ENCODE results near the gene EXOC7.

The EXOC7 gene

GRCh38 chr17:76119409-76120371 is 16.1 kb upstream of the EXOC7 start:
- no peaks in the 10 kb centered on the region for H3K4me1 ChIP-seq
- H3K4me3 ChIP-seq, result no peak overlapping the region
- H3K36me3 ChIP-seq (replicated peaks), result no peaks in the 10 kb centered on the region
- no peak for DNase-seq (ENCODE audit: low spot score in 2 of 2)
- in situ Hi-C loops (cut with MboI; ENCODE audit: low sequenced_read_pairs), result loop anchor here (5.0 kb wide), 1 partner anchor 63 kb away; no protein-coding TSS in a partner anchor
- H3K9me3 ChIP-seq, result no peaks in the 10 kb centered on the region
- no peaks in the 10 kb centered on the region for H3K27me3 ChIP-seq (ENCODE audit: low read depth)

DNA sequence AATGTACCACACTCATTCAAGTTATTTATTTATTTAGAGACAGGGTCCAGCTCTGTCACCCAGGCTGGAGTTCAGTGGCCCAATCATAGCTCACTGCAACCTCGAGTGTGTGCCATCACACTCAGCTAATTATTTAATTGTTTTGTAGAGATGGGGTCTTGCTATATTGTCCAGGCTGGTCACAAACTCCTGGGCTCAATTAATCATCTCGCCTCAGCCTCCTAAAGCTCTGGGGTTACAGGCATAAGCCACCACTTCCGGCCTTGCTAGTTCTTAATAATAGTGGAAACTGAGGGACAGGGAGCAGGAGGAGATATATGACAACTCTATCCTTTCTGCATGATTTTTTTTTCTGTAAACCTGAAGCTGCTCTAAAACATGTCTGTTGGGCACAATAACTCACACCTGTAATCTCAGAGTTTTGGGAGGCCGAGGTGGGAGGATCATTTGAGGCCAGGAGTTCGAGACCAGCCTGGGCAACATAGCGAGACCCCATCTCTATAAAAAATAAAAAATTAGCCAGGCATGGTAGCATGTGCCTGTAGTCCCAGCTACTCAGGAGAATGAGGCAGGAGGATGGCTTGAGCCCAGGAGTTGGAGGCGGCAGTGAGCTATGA is 11.7 kb upstream of the EXOC7 start:
- Histone ChIP-seq H3K27me3 (ENCODE audit: low read depth) (no peaks in the 10 kb centered on the region), H3K36me3 (replicated peaks) (no peaks in the 10 kb centered on the region), H3K4me3 (no peak overlapping the region), H3K4me1 (no peaks in the 10 kb centered on the region), H3K9me3 (no peaks in the 10 kb centered on the region)
- in situ Hi-C loops (cut with MboI; ENCODE audit: low sequenced_read_pairs), result no loop called here
- DNase-seq (ENCODE audit: low spot score in 2 of 2), result no peak

GRCh38 chr17:76111956-76112355 is 8.4 kb upstream of the EXOC7 start:
- DNase-seq (ENCODE audit: low spot score in 2 of 2), result no peak
- Histone ChIP-seq H3K4me3 (no peak overlapping the region), H3K27me3 (ENCODE audit: low read depth) (no peaks in the 10 kb centered on the region)

DNA sequence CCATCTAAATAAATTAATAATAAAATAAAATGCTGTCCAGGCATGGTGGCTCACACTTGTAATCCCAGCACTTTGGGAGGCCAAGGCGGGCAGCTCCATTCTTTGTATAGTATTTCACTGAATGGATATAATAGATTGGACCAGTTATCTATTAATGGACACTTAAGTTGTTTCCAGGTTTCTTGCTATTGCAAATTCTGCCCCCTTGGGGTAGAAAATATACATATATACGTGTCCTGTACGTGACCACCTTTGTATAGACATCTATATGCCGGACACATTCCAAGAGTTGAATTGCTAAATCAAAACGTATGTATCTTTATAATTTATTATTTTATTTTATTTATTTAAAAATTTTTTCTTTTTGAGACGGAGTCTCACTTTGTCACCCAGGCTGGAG is 3.9 kb upstream of the EXOC7 start:
- peaks cover 20% of the 10 kb centered on the region for H3K4me1 ChIP-seq
- in situ Hi-C loops (cut with MboI; ENCODE audit: low sequenced_read_pairs), result no loop called here

More at GRCh38 chr17:76111956-76112355, 8.4 kb upstream of the EXOC7 start:
- H3K4me1 ChIP-seq, result no peaks in the 10 kb centered on the region; the same call in 1 of the 2 replicates
- in situ Hi-C loops (cut with MboI; ENCODE audit: low sequenced_read_pairs), result no loop called here
- H3K36me3 ChIP-seq (replicated peaks), result no peaks in the 10 kb centered on the region
- no peaks in the 10 kb centered on the region for H3K9me3 ChIP-seq

DNA sequence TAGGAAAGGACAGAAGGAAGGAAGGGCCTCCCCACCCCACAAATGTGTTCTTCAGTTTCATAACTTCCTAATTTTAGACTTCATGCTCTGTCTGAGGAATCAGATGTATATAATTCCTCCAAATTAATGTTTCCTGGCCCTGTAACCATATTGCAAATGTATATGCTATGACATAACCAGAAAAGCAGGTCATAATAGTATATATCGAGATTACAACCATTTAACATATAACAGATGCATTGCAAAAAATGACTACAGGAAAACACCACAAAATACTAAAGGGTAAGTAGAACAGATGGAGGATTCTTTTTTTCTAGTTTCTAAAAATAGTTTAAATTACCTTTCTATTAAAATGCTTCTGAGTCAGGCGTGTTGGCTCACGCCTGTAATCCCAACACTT is 3.1 kb upstream of the EXOC7 start:
- H3K27me3 ChIP-seq (ENCODE audit: low read depth), result no peaks in the 10 kb centered on the region
- no peaks in the 10 kb centered on the region for H3K9me3 ChIP-seq
- no peak overlapping the region for H3K4me3 ChIP-seq
- in situ Hi-C loops (cut with MboI; ENCODE audit: low sequenced_read_pairs), result no loop called here
- H3K4me1 ChIP-seq, result peaks cover 20% of the 10 kb centered on the region
- DNase-seq (ENCODE audit: low spot score in 2 of 2), result no peak
- H3K36me3 ChIP-seq (replicated peaks), result peaks cover 6% of the 10 kb centered on the region

More for the DNA sequence above, 3.9 kb upstream of the EXOC7 start:
- peak in 1 of 2 experiments; percentile 33 for DNase-seq (ENCODE audit: low spot score in 2 of 2)
- no peaks in the 10 kb centered on the region for H3K9me3 ChIP-seq
- H3K4me3 ChIP-seq, result no peak overlapping the region
- peaks cover under 1% of the 10 kb centered on the region; the same call in 1 of the 2 replicates for H3K36me3 ChIP-seq (replicated peaks)
- H3K27me3 ChIP-seq (ENCODE audit: low read depth), result no peaks in the 10 kb centered on the region

DNA sequence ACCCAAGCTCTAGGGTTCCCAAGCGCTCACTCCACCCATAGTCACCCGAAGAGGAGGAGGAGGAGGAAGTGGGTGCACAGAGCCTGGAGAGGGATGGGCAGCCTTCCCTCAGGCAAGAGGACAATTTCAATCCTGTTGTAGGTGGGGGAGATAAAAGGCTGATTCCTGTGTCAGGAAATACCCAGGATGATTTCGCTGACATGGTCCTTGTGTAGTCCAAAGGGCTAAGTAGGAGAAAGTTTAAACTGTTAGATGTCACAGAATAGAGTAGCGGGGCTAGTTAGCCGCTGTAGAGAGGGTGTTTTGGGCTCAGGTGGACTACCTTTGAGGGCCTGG is 1.3 kb upstream of the EXOC7 start:
- peaks cover 21% of the 10 kb centered on the region for H3K36me3 ChIP-seq (replicated peaks)
- no peaks in the 10 kb centered on the region for H3K9me3 ChIP-seq
- H3K27me3 ChIP-seq (ENCODE audit: low read depth), result no peaks in the 10 kb centered on the region
- no peak overlapping the region for H3K4me3 ChIP-seq
- peaks cover 20% of the 10 kb centered on the region for H3K4me1 ChIP-seq
- in situ Hi-C loops (cut with MboI; ENCODE audit: low sequenced_read_pairs), result no loop called here
- DNase-seq (ENCODE audit: low spot score in 2 of 2), result no peak

- Histone ChIP-seq H3K27me3 (ENCODE audit: low read depth) (no peaks in the 10 kb centered on the region), H3K4me3 (peak overlapping the region; percentile 88), H3K4me1 (peaks cover 20% of the 10 kb centered on the region), H3K9me3 (no peaks in the 10 kb centered on the region), H3K36me3 (replicated peaks) (peaks cover 27% of the 10 kb centered on the region)
- no peak for DNase-seq (ENCODE audit: low spot score in 2 of 2)
- in situ Hi-C loops (cut with MboI; ENCODE audit: low sequenced_read_pairs), result no loop called here
Measured at GRCh38 chr17:76104140-76104895, 731 bp upstream of the EXOC7 start.

GRCh38 chr17:76102944-76103273 is 678 bp downstream of the EXOC7 start:
- Histone ChIP-seq H3K4me1 (peaks cover 20% of the 10 kb centered on the region), H3K4me3 (peak overlapping the region; percentile 88), H3K27me3 (ENCODE audit: low read depth) (no peaks in the 10 kb centered on the region), H3K36me3 (replicated peaks) (peaks cover 30% of the 10 kb centered on the region), H3K9me3 (no peaks in the 10 kb centered on the region)
- no peak for DNase-seq (ENCODE audit: low spot score in 2 of 2)
- in situ Hi-C loops (cut with MboI; ENCODE audit: low sequenced_read_pairs), result no loop called here

DNA sequence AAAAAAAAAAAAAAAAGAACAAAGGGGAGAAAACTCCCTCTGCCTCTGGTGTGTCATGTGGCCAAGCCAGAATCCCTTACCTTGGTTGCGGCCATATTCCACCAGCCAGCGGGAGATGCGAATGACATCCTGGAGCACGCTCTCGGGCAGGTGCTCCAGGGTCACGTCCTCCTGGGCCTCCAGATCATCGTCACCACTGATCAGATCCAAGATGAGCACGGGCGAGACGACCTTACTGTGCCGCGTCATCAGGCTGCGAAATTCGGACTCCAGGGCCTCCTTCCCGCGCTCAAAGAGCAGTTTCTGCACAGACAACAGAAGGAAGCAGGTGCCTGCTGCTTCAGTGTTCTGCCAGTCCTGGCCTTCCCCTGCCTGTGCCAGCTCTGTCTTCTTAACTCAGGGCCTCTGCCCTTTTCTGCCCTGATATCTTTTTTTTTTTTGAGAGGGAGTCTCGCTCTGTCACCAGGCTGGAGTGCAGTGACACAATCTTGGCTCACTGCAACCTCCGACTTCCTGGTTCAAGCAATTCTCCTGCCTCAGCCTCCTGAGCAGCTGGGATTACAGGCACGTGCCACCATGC is 5.8 kb downstream of the EXOC7 start:
- peaks cover 57% of the 10 kb centered on the region for H3K36me3 ChIP-seq (replicated peaks)
- H3K9me3 ChIP-seq, result no peaks in the 10 kb centered on the region
- H3K4me1 ChIP-seq, result peaks cover 3% of the 10 kb centered on the region
- in situ Hi-C loops (cut with MboI; ENCODE audit: low sequenced_read_pairs), result no loop called here
- H3K4me3 ChIP-seq, result no peak overlapping the region
- DNase-seq (ENCODE audit: low spot score in 2 of 2), result no peak
- no peaks in the 10 kb centered on the region for H3K27me3 ChIP-seq (ENCODE audit: low read depth)

- H3K27me3 ChIP-seq (ENCODE audit: low read depth), result no peaks in the 10 kb centered on the region
- H3K4me3 ChIP-seq, result no peak overlapping the region
- no peaks in the 10 kb centered on the region for H3K4me1 ChIP-seq
- H3K9me3 ChIP-seq, result no peaks in the 10 kb centered on the region
- no peak for DNase-seq (ENCODE audit: low spot score in 2 of 2)
- in situ Hi-C loops (cut with MboI; ENCODE audit: low sequenced_read_pairs), result no loop called here
- H3K36me3 ChIP-seq (replicated peaks), result peaks cover 43% of the 10 kb centered on the region
Measured at GRCh38 chr17:76095943-76096342, 7.6 kb downstream of the EXOC7 start.

DNA sequence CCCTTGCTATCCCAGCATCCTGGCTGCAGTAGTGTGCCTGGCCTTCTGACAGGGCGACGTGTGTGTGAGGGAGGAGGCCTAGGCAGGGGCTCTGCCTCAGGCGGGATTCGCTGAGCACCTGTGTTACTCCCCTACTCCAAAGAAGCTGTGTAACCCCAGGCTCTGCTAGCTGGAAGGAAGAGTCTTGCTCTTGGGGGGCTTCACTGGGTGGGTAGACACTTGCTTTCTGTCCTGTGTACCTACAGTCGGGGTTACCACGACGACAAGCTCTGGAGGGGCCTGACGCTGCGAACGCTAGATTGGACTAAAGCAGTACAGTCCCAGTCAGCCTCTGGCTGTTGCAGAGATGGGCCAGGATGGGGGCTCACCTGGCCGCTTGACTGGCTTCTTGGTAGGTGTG is 9.5 kb downstream of the EXOC7 start:
- Histone ChIP-seq H3K9me3 (no peaks in the 10 kb centered on the region), H3K27me3 (ENCODE audit: low read depth) (no peaks in the 10 kb centered on the region), H3K4me1 (no peaks in the 10 kb centered on the region), H3K4me3 (no peak overlapping the region), H3K36me3 (replicated peaks) (peaks cover 36% of the 10 kb centered on the region)
- in situ Hi-C loops (cut with MboI; ENCODE audit: low sequenced_read_pairs), result no loop called here
- DNase-seq (ENCODE audit: low spot score in 2 of 2), result no peak

DNA sequence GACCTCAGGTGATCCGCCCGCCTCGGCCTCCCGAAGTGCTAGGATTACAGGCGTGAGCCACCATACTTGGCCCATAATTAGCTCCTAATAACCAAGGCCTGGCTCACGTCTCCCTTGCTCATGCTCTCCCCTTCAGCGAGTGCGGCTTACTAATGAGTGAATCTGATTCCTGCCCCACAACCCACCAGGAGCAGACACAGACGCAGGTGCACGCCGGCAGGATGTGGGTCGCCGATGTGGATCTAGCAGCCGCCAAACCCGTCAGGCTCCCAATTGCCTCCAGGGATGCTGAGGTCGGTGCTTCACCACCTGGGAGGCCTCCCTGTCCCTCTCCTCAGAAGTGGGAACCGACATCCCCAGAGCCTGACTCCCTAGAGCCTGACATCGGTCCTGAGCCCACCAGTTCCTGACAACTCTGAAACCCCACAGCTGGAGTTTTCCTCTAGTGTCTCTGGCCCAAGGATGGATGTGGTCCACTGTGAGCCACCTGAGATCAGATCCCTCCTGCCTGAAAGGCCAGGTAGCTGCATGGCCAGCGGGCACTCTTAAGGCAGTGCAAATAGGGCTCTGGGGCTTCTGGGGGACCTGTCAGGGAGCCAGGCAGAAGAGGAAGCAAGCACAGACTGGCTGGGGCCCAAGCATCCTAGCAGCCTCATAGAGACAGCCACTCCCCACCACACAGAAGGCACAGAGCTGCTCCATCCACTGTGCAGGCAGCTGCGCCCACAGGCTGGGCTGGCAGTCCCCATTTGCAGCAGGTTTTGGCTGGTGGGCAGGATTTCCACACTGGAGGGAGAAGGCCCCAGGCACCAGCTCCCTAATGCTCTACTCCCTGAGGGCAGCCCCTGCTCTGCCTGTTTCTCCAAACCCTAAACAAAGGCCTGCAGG is 10.8 kb downstream of the EXOC7 start:
- peaks cover 46% of the 10 kb centered on the region for H3K36me3 ChIP-seq (replicated peaks)

More for the DNA sequence above, 10.8 kb downstream of the EXOC7 start:
- no peak for DNase-seq (ENCODE audit: low spot score in 2 of 2)
- in situ Hi-C loops (cut with MboI; ENCODE audit: low sequenced_read_pairs), result no loop called here
- no peak overlapping the region for H3K4me3 ChIP-seq
- H3K4me1 ChIP-seq, result no peaks in the 10 kb centered on the region
- no peaks in the 10 kb centered on the region for H3K9me3 ChIP-seq
- H3K27me3 ChIP-seq (ENCODE audit: low read depth), result no peaks in the 10 kb centered on the region

Measured in HAP-1 (cell line).